Nucleus accumbens (tissue), 56 donors: Measurements from ENCODE around the gene MAN2A2.

ENCODE experiments used
- DNase-seq, 56 donors: peaks; one replicate each; lab custom pipeline; 2025; lab: John Stamatoyannopoulos, UW

Gene MAN2A2

GRCh38 chr15:90902840-90903732 lies at the start of gene MAN2A2:
Gene MAN2A2, plus strand, starts transcription at chr15:90903302. Its CDS starts 906 bp downstream, at chr15:90904208.
- DNase-seq: peak in 50 of 56 donors; percentile 18 to 84 (median 62)

GRCh38 chr15:90855139-90855538 lies 48.0 kb upstream of the MAN2A2 start:
- no peak for DNase-seq

- DNase-seq: no peak
Measured at GRCh38 chr15:90857337-90857736, 45.8 kb upstream of the MAN2A2 start.

DNA sequence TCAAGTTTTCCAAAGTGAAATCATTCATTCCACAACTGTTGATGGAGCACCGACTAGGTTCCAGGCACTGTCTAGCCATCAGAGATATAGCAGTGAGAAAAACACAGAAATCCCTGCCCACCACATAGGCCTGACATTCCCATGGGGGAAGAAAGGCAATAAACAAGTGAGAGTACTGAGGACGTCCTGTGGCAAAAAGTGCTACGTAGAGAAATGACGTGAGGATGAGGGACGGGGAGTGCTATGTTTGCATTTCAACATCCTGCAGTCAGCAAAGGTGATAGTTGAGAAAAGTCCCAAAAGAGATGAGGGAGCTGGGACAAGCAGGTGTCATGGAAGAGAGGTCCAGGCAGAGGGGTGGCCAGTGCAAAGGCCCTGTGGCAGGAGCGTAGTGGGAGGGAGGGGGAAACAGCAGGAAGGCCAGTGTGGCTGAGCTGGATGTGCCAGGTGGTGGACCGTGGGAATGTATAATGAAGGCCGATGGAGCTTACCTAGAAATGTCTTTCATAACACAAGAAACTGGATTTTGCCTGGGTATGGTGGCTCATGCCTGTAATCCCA lies 45.1 kb upstream of the MAN2A2 start:
- DNase-seq: no peak

DNA sequence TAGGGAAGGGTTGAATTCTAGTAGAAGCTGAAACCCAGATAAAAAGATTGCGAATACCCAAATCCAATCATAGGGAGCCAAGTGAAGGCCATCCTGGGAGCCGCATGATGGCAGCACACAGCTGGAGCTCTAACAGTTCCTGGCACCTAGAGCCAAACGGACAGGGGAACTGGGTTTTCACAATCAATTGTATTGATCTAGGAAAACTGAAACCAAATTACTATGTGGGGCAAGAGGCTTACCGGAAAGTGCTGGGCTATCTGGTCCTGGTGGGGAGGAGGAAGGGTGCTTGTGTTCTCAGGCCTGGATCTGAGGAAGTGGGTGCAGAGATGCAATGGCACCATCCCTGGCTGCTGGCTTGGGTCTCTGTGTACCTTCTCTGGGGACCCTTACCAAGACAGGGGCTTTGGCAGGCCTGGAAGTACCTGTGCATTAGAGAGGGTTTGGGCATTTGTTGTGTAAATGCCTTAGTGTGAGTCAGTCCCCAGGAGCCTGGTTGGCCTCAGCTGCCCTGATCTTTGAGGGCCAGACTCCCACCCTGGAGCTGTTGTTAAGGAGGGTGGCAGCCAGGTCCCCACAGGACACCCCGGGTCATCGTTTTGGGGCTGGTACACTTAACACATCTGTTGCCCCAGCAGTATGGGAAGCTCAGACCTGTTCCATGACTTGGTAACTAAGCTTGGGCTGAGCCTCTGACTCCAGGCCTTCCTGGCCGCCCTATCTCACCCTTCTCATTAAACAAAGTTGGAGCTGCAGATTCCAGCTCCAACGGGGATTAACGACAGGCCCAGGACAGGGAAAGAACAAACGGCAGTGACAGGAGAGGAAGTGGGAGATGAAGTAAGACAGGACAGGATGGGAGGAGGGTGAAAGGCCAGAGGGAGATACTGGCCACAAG lies 43.6 kb upstream of the MAN2A2 start:
- DNase-seq: no peak

- DNase-seq: no peak
Measured at GRCh38 chr15:90860450-90860849, 42.7 kb upstream of the MAN2A2 start.

- DNase-seq: no peak
Measured at GRCh38 chr15:90860942-90861675, 42.0 kb upstream of the MAN2A2 start.

- no peak for DNase-seq
Measured at GRCh38 chr15:90862487-90862886, 40.6 kb upstream of the MAN2A2 start.

DNA sequence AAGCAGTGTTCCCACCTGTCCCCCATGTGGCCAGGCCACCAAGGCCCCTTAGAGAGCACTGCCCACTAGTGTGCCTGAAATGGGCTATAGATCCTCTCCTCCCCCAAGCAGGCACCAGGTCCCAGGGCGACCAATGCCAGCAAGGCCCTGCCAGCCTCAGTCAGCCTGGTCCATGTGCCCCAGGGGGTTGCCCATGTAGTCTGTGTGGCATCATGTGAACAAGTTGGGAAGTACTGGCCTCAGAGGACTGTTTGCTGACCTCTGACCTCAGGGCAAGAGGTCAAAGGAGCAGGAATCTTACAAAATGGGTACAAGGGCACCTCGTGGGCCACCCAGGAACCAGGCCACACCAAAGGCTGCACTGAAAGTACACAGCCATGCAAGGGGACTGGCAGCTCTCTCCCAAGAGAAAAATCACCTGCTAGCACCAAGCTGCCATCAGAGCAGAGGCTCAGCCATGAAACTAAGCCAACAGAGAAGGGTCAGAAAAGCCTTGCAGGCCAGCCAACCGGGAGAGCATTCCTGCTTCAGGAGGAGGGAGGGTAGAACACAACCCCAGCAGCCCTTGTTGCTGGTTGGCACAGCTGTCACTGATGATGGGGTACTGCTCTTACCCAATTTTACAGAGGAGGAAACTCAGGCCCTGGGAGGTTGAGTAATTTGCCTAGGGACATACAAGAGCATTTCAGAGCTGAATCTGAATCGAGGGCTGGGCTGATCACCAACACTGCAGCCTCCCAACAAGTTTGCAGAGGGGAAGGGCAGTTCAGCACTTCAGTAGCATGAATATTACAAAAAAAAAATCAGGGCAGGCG lies 39.9 kb upstream of the MAN2A2 start:
- peak in 1 of 56 donors; percentile 7 for DNase-seq

GRCh38 chr15:90863987-90864386 lies 39.1 kb upstream of the MAN2A2 start:
- DNase-seq: peak in 9 of 56 donors; percentile 5 to 50 (median 23)

DNA sequence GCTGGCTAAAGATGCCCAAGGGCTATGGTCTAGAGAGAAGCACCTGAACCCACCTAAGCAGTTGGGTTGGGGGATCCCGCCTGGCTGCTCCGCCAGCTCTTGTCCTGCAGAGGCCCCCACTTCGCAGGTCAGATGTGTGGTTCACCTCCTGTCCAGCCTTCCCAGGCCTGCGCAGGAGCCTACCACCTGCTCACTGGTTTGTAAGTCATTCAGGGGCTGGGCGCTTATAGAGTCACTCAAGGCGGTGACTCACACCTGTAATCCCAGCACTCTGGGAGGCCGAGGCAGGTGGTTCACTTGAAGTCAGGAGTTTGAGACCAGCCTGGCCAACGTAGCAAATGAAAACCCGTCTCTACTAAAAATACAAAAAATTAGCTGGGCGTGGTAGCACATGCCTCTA lies 38.6 kb upstream of the MAN2A2 start:
- no peak for DNase-seq

DNA sequence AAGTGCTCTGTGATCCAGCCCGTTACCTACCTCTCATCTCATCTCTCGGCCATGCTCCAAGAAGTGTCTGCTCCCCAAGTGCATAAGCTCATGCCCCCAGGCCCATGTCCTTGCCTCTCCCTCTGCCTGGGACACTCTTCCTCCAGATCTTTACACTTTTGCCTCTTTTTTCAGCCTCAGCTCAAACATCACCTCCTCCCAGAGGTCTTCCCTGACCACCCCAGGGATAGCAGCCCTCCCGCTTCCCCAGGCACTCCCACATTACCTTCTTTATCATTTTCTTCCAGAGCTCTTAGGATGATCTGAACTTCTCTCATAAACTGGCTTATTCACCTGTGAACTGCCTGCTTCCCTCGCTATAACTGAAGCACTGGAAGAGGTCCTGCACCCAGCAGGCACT lies 37.4 kb upstream of the MAN2A2 start:
- DNase-seq: no peak

GRCh38 chr15:90866161-90866715 lies 36.9 kb upstream of the MAN2A2 start:
- DNase-seq: no peak

GRCh38 chr15:90866800-90867199 lies 36.3 kb upstream of the MAN2A2 start:
- DNase-seq: no peak

DNA sequence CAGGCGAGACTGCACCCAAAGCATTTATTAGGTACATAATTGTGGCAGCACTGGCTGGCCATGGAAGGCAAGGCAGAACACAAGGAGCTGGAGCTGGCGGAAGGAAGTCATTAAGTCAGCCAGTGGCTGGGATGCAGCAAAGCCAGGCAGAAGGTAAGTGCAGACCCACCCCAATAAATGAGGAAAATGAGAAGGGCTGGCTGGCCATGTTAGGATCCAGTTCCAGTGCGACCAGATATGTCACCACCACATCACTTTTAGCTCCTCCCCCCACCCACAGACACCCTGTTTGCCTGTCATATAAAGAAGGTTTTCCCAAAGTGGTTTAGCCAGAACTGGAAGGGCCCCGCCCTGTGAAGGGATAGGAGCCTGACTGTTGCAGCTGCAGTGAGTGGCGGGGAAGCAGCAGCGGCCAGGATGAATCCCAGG lies 34.8 kb upstream of the MAN2A2 start, which contains the start of gene FURIN:
FURIN (plus strand) TSS at position 328 of the 429 bp plus-strand sequence. CDS start 7,153 bp downstream, outside the sequence.
- no peak for DNase-seq

DNA sequence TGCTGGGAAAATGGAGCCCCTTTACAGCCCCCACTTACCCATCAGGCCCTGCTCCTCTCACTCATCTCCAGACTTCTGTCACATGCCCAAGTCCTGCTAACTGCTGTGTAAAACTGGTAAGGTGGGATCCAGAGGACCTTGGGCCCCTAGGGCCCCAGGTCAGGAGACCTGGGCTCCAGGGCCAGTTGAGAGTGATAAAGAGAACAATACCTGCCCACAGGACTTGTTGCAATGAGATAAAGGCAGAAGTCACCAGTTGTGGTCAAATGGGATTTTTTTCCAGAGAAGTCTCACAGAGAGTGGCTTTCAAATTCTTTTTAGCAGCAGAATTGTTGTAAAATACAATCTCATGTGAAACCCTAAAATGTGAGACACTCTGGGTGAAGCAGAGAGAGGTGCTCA lies 34.0 kb upstream of the MAN2A2 start:
- no peak for DNase-seq

- DNase-seq: peak in 11 of 56 donors; percentile 12 to 58 (median 27)
Measured at GRCh38 chr15:90869601-90870353, 33.3 kb upstream of the MAN2A2 start.
